LoVo (cell line): ENCODE results near the gene PIP5K1A.
"Not testable (repeated sequence)": the region's sequence is repeated elsewhere in the genome, so short reads cannot be mapped to it uniquely, and the experiment has no call there.

Source experiments
- DNase-seq: peaks from one replicate; pipeline ENCODE4 v3.0.0-alpha.2; 2016; ENCODE audit warnings: low spot score

Gene PIP5K1A, protein sequence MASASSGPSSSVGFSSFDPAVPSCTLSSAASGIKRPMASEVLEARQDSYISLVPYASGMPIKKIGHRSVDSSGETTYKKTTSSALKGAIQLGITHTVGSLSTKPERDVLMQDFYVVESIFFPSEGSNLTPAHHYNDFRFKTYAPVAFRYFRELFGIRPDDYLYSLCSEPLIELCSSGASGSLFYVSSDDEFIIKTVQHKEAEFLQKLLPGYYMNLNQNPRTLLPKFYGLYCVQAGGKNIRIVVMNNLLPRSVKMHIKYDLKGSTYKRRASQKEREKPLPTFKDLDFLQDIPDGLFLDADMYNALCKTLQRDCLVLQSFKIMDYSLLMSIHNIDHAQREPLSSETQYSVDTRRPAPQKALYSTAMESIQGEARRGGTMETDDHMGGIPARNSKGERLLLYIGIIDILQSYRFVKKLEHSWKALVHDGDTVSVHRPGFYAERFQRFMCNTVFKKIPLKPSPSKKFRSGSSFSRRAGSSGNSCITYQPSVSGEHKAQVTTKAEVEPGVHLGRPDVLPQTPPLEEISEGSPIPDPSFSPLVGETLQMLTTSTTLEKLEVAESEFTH

DNA sequence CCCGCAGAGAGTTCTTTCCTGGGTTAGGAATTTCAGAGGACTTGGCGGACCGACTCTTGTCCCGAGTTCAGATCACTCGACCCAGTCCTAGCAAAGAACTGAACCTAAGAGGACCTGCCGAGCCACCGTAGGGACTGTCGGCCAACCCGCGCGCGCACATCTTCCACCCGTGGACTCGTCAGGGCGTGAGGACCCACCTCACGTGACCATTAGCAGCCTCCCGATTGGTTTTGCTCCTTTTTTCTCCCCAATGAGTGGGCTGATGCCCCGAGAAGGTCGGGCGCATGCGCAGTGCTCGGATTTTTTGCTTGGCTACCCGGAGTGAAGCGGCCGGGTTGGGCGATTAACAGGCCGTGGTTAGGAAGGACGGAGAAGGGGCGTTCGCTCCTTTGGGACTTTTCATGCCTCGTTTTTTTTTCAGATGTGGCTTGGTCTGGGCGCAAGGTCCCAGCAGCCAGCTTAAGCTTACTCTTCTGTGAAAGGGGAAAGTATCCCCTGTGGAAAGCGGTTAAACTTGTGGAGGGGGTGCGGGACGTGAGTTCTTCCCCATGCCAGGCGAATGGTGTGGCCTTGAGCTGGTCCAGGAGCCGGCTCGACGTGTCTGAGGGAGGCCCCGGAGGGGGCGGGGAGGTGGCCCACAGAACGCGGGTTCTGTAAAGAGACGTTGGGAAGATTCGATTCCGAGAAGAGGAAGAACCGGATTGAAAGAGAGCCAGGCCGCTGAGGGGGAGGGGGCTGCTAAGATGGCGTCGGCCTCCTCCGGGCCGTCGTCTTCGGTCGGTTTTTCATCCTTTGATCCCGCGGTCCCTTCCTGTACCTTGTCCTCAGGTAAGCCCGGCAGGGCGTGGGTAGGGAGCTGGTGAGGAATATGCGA lies at the start of gene PIP5K1A:
Gene PIP5K1A (plus strand): TSS at position 299 of the 874 bp plus-strand sequence. CDS start 445 bp downstream, at position 744.
- peak; percentile 97 for DNase-seq

DNA sequence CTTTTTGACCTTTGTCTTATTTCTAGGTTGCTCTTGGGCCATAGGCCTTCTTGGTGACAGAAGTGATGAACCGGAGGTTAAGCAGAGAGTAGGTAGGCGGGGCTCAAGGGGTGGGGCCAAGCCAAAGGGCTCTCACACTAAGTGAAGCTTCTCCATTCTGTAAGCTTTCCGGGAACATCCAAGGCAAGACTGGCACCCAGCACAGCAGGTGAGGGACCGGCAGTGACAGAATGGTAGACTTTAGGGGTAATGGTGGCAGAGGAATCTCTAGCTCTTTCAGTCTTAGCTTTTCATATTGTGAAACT lies 41.9 kb upstream of the PIP5K1A start, which contains the start of gene TNFAIP8L2:
Gene TNFAIP8L2 (plus strand): TSS at position 135 of the 305 bp plus-strand sequence. CDS start 2,049 bp downstream, outside the sequence.
- no peak for DNase-seq

DNA sequence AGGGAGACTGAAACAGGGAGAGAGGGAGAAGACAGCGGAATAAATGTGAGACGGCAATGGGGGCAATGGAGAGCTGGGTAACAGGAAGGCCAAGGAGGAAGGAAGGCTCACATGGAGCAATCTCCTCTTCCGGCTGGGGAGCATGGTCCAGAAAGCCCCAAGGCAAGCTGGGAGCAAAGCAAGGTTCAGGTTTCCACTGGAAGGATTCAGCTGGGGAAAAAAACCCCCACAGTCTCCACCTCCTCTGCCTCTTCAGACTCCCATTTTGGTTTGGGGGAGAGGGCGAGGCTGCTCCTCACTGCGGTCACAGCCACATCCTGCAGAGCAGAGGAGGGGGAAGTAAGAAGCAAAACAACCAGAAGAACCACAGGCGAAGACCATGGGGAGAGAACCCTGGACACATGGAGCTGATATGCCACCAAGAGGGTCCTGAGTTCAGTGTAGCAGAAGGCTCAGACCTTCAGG lies 41.3 kb upstream of the PIP5K1A start:
- DNase-seq: no peak

- DNase-seq: no peak
These were observed 40.0 kb upstream of the PIP5K1A start for GRCh38 chr1:151158326-151158725.

DNA sequence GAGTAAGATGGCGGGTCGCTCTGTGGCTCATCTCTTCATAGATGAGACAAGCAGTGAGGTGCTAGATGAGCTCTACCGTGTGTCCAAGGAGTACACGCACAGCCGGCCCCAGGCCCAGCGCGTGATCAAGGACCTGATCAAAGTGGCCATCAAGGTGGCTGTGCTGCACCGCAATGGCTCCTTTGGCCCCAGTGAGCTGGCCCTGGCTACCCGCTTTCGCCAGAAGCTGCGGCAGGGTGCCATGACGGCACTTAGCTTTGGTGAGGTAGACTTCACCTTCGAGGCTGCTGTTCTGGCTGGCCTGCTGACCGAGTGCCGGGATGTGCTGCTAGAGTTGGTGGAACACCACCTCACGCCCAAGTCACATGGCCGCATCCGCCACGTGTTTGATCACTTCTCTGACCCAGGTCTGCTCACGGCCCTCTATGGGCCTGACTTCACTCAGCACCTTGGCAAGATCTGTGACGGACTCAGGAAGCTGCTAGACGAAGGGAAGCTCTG lies 39.6 kb upstream of the PIP5K1A start:
- DNase-seq: no peak

DNA sequence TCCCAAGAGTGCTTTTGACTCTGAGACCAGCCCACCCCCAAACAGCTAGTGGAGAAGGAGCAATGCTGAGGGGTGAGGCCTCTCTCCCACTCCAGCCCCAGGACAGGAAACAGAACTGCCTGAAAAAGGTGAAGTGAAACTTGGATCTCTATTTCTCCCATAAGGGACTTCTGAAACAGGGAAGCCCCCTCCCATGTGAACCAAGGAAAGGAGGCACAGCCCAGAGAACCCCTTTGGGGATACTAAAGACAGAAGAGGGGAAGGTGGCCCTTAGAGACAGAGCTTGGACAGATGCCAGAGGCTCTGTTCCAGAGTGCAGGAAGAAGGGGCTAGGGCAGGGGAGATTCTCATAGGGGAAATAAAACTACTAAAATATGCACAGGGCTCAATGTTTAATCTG lies 39.0 kb upstream of the PIP5K1A start:
- DNase-seq: no peak

DNA sequence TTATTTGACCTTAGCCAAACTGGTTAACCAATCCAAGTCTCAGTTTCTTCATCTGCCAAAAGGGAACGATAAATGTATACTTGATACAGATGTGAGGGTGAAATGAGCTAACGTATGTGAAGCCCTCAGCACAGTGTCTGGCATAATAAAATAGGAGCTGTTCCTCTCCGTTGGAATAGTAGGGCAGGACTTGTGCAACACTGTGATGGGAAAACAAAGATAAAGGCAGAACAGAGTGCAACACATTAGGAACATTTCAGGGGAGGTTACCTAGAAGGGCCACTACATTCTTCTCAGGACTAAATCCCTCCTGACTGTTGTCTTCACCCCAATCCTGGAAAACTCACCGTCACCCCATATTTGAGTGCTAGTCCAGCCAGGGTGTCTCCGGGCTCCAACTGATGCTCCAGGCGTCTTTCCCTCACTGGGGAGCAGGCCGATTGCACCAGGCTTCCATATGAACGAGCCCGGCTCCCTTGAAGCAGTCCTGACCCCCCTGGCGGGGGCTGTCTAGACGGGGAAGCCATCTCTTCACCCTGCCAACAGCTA lies 33.5 kb upstream of the PIP5K1A start:
- DNase-seq: no peak

DNA sequence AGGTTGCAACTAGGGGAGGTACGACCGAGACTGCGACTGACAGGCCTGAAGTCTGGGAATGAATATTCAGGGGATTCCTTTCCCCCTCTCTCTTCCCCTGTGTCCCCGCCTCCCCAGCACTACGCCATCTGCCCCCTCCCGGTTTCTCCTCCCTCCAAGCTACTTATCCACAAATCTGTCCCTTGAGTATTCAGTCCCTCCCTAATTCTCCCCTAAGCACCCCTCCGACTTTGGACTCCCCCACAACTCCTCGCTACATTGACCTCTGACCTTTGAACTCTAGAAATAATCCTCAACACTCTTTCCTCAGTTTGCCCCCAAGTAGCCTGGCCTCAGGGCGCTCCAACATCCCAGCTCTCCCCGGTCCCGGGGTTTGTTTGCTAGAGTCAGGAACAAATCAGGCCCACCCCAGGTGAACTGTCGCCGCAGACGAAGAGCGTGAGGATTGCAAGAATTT lies 33.0 kb upstream of the PIP5K1A start:
- DNase-seq: no peak

- peak; percentile 99 for DNase-seq
These were observed 32.4 kb upstream of the PIP5K1A start, which contains the start of the genes LYSMD1 and SCNM1 for GRCh38 chr1:151165738-151166504. TSS of gene LYSMD1 (minus strand) at chr1:151165902. CDS start at chr1:151165258, 644 bp downstream. TSS of gene SCNM1 (plus strand) at chr1:151166144. CDS start at chr1:151166153, 9 bp downstream.

- DNase-seq: peak; percentile 49
These were observed 31.8 kb upstream of the PIP5K1A start for GRCh38 chr1:151166505-151166956.

- no peak for DNase-seq
These were observed 31.2 kb upstream of the PIP5K1A start for GRCh38 chr1:151167116-151167515.

GRCh38 chr1:151171190-151171589 lies 27.2 kb upstream of the PIP5K1A start:
- no peak for DNase-seq

- no peak for DNase-seq
These were observed 23.2 kb upstream of the PIP5K1A start for GRCh38 chr1:151175041-151175741.

DNA sequence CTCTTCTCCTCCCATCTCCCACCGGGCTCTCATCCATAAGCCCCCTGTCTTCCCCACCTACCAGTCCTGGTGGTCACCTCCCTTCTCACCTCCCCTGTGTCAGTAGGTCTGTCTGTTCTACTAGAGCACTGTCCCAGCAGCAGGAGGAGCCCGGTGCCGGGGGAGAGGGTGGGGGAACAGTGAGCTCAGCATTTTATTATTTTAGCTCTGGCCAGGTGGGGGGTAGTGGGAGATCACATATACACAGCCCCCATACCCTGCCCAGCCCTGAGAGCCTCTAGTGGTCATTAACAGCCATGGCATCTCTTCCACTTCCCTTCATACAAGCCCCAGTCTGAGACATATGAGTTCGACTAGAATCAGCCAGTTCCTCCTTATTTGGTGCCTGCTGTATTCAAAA lies 22.5 kb upstream of the PIP5K1A start, which contains the start of gene TMOD4:
Gene TMOD4 (minus strand): TSS at position 119 of the 400 bp plus-strand sequence. CDS start 1,106 bp downstream, outside the sequence.
- no peak for DNase-seq

GRCh38 chr1:151176514-151177045 lies 21.8 kb upstream of the PIP5K1A start:
- no peak for DNase-seq

DNA sequence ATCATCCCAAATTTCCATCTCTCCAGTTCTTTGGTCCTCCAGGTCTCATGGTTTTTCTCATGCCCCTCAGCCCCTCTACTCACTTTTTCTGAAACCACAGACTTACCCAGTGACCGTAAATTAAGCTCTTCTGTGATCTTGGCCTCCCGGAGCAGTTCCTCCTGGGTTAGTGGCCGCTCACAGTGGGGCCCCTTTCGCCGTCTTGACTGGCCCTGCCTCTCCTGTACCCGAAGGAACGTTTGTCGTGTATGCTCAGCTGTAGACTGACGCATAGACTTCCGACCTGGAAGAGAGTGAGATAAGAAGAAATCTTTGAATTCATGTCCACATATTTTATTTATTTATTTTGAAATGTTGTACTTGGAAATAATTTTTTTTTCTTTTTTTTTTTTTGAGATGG lies 14.1 kb upstream of the PIP5K1A start:
- DNase-seq: no peak

- DNase-seq: no peak
These were observed 11.1 kb upstream of the PIP5K1A start for GRCh38 chr1:151187205-151187604.

DNA sequence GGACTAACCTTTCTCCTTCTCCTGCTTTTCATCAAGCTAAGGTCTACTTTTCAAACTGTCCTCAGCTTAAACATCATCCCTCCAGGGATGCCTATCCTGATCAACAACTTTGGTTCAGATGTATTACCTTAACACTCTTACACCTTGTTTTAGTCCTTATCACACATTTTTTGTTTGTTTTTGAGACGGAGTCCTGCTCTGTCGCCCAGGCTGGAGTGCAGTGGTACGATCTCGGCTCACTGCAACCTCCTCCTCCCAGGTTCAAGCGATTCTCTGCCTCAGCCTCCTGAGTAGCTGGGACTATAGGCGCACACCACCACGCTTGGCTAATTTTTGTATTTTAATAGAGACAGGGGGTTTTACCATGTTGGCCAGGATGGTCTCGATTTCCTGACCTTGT lies 9.7 kb upstream of the PIP5K1A start:
- not testable (repeated sequence) for DNase-seq

DNA sequence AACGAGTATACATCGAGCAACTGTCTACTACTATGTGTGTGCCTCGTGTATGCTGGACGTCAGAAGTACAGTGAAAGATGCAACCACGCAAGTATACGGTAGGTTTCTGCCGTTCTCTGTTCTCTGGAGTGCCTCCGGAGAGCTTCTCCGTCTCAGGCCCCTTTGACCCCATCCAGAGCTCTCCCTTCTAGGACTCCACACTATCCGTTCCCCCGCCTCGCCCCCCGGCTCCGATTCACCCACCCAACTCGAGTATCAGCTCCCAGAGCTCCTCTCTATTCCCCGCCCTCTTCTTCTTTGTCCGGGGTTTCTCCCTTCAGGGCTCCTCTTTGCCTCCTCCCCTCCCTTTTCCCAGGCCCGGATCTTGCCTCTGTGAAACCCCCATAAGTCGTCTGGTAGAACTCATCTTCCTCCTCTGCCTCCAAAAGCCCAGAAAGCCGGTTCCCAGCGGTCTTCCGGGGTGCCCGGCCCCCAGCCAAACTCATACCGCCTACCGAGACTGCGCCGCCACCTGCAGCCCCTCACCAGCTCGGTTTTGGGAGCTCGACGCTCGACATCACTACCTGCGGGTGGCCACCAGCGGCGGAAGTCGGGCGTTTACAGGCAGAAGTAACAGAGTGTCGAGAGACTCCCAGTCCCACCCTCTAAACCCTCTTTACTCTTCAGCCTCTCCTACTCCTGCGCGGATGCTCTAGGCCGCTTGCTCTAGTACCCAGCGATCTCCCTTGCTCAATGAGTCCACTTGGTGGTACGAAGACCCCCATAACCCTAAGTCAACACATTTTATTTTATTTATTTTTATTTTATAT lies 8.5 kb upstream of the PIP5K1A start, which contains the start of gene VPS72:
Gene VPS72 (minus strand): TSS at position 561 of the 809 bp plus-strand sequence. CDS start 76 bp downstream, at position 485.
- peak; percentile 90 for DNase-seq
